Effector CD4-positive, alpha-beta T cell (primary cell): ENCODE results near the gene CFAP58.
A peak's percentile ranks its signal among the peaks of the same experiment; 100 is the strongest.

Experiments
- DNase-seq: peaks from one replicate; pipeline ENCODE4 v3.0.0-alpha.2; 2020

Gene CFAP58

GRCh38 chr10:104321725-104322415 is 31.8 kb upstream of the CFAP58 start:
- DNase-seq = no peak

- no peak for DNase-seq
Measured at GRCh38 chr10:104322416-104322782, 31.2 kb upstream of the CFAP58 start.

GRCh38 chr10:104323085-104323484 is 30.5 kb upstream of the CFAP58 start:
- no peak for DNase-seq

- no peak for DNase-seq
Measured at GRCh38 chr10:104323760-104324201, 29.9 kb upstream of the CFAP58 start.

- DNase-seq = no peak
Measured at GRCh38 chr10:104324221-104324686, 29.4 kb upstream of the CFAP58 start.

GRCh38 chr10:104324931-104325330 is 28.7 kb upstream of the CFAP58 start:
- no peak for DNase-seq

GRCh38 chr10:104325436-104326435 is 27.9 kb upstream of the CFAP58 start:
- no peak for DNase-seq

- no peak for DNase-seq
Measured at GRCh38 chr10:104326991-104327610, 26.5 kb upstream of the CFAP58 start.

GRCh38 chr10:104327745-104328645 is 25.6 kb upstream of the CFAP58 start:
- no peak for DNase-seq

GRCh38 chr10:104328646-104328895 is 25.1 kb upstream of the CFAP58 start:
- DNase-seq = no peak

GRCh38 chr10:104328896-104329710 is 24.5 kb upstream of the CFAP58 start:
- DNase-seq = peak; percentile 73

GRCh38 chr10:104329735-104330134 is 23.9 kb upstream of the CFAP58 start:
- DNase-seq = no peak

GRCh38 chr10:104330168-104331110 is 23.2 kb upstream of the CFAP58 start:
- no peak for DNase-seq

- DNase-seq = no peak
Measured at GRCh38 chr10:104331208-104331838, 22.3 kb upstream of the CFAP58 start.

GRCh38 chr10:104332243-104333031 is 21.2 kb upstream of the CFAP58 start:
- DNase-seq = no peak

GRCh38 chr10:104333032-104333727 is 20.5 kb upstream of the CFAP58 start:
- peak; percentile 68 for DNase-seq

GRCh38 chr10:104333728-104334373 is 19.8 kb upstream of the CFAP58 start:
- no peak for DNase-seq

GRCh38 chr10:104334561-104334960 is 19.1 kb upstream of the CFAP58 start:
- no peak for DNase-seq
